Gastrocnemius medialis (tissue), 4 donors: ENCODE measurements around the gene CDK10. TPM values are rescaled to one million over a fixed set of nuclear protein-coding genes. Genes with fewer than 3 reads are reported as not detected.
"Not testable (repeated sequence)": the region's sequence is repeated elsewhere in the genome, so short reads cannot be mapped to it uniquely, and the experiment has no call there.

Experiments used
- ATAC-seq, 2 donors: fragments of 150-250 bp; one replicate each; pipeline ENCODE4 v1.9.1; 2016
- DNase-seq, 2 donors: peaks; one replicate each; pipeline ENCODE4 v3.0.0-alpha.2; 2019
- H3K27ac ChIP-seq, 4 donors: fragments of 200-600 bp; sonication (generic); 1 replicate in 1 of 4; 2 replicates in 3 of 4; pipeline ENCODE4 v1.5.1; 2016 to 2018; ENCODE audit warnings: mild to moderate bottlenecking in 2 of 4, moderate library complexity in 1 of 4
- H3K27me3 ChIP-seq, 3 donors: fragments of 200-600 bp; sonication (generic) in 2 of 3; 1 replicate in 1 of 3; 2 replicates in 2 of 3; pipeline versions ENCODE4 v1.5.1 to v1.6.0; 2016 to 2019; ENCODE audit warnings: mild to moderate bottlenecking in 1 of 3, moderate library complexity in 1 of 3
- H3K36me3 ChIP-seq, 2 donors: fragments of 200-600 bp; sonication (generic) in 1 of 2; one replicate each; pipeline ENCODE4 v1.5.1; 2017 to 2018
- H3K4me1 ChIP-seq, 2 donors: fragments of 200-600 bp; sonication (generic) in 1 of 2; one replicate each; pipeline ENCODE4 v1.5.1; 2016 to 2017; ENCODE audit warnings: mild to moderate bottlenecking in 2 of 2
- H3K4me3 ChIP-seq, 4 donors: fragments of 200-600 bp; sonication (generic) in 3 of 4; 1 replicate in 1 of 4; 2 replicates in 3 of 4; pipeline ENCODE4 v1.5.1; 2016 to 2019; ENCODE audit warnings: mild to moderate bottlenecking in 2 of 4
- H3K9me3 ChIP-seq, 3 donors: fragments of 200-600 bp; sonication (generic) in 2 of 3; 1 replicate in 1 of 3; 2 replicates in 2 of 3; pipeline ENCODE4 v1.5.1; 2016 to 2019
- POLR2A ChIP-seq, 2 donors: fragments of 450-650 bp; IDR thresholded peaks; one replicate each; pipeline ENCODE4 v1.6.1; 2017; ENCODE audit warnings: antibody characterized with exemption in 2 of 2, mild to moderate bottlenecking in 2 of 2, moderate library complexity in 2 of 2
- in situ Hi-C, 4 donors: fragments of 200-750 bp; cut with MboI; loops; one replicate each; pipeline versions ENCODE4 v1.15.0 to v1.8.0; 2017; ENCODE audit warnings: low sequenced_read_pairs in 4 of 4
- intact Hi-C: fragments of 100-400 bp; cut with DNase I; formaldehyde crosslinking; loops from one replicate; pipeline ENCODE4 v1.15.1; 2023; ENCODE audit warnings: low total_unique reads
- total RNA-seq, 4 donors: library from RNA; depleted of rRNA; stranded (reverse); fragments of >200 nt; gene quantifications; one replicate each; pipeline versions ENCODE4 v1.1.0 to v1.2.3, GENCODE V29; 2016
- TF ChIP-seq, protein P1 (sequence below), 5 experiments: fragments of 450-650 bp in 3 of 5; fragments of 200-600 bp in 2 of 5; sonication (generic) in 2 of 5; IDR thresholded peaks in 4 of 5; conservative IDR thresholded peaks in 1 of 5; 1 replicate in 4 of 5; 2 replicates in 1 of 5; pipeline ENCODE4 v1.5.1; 2016 to 2019; ENCODE audit warnings: antibody characterized with exemption in 5 of 5, mild to moderate bottlenecking in 3 of 5, moderate library complexity in 3 of 5

CDK10 gene
- total RNA-seq, 4 donors from 2014 or later = 16.9 to 26.1 (median 19.7) TPM

DNA sequence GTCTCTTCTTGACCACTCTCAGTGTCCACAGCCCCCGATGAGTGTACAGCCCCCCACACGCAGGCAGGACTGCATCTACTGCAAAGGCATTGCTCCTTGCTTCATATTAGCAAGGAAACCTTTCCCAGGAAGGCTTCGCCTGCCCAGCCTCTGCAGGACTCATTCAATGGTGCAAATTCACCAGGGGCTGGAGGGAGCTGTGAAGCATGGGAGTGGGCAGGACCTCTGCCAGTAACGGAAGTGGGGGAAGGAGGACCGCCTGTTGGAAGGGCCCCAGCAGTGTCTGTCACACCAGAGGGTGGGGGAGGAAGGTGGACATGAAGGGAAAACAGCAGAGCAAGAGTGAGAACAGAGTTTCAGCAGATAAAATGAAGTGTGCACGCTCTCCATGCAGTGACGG, 26.3 kb upstream of the CDK10 start:
- peaks cover 18 to 19% of the 10 kb centered on the region in 2 donors for H3K4me1 ChIP-seq
- no peak for DNase-seq
- H3K27ac ChIP-seq = no peak overlapping the region
- no peak overlapping the region for H3K4me3 ChIP-seq
- intact Hi-C loops (no loop called here), in situ Hi-C loops (no loop called here)
- no peak for ATAC-seq
- H3K36me3 ChIP-seq = peaks cover 0 to 9% of the 10 kb centered on the region in 2 donors
- H3K27me3 ChIP-seq = no peaks in the 10 kb centered on the region
- no peak for TF ChIP-seq POLR2A (IDR thresholded peaks at IDR 0.05)
- TF ChIP-seq, protein P1, sequence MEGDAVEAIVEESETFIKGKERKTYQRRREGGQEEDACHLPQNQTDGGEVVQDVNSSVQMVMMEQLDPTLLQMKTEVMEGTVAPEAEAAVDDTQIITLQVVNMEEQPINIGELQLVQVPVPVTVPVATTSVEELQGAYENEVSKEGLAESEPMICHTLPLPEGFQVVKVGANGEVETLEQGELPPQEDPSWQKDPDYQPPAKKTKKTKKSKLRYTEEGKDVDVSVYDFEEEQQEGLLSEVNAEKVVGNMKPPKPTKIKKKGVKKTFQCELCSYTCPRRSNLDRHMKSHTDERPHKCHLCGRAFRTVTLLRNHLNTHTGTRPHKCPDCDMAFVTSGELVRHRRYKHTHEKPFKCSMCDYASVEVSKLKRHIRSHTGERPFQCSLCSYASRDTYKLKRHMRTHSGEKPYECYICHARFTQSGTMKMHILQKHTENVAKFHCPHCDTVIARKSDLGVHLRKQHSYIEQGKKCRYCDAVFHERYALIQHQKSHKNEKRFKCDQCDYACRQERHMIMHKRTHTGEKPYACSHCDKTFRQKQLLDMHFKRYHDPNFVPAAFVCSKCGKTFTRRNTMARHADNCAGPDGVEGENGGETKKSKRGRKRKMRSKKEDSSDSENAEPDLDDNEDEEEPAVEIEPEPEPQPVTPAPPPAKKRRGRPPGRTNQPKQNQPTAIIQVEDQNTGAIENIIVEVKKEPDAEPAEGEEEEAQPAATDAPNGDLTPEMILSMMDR (IDR thresholded peaks at IDR 0.05 in 4 of 5, conservative IDR thresholded peaks at IDR 0.05 in 1 of 5) = no peak
- H3K9me3 ChIP-seq = no peaks in the 10 kb centered on the region

DNA sequence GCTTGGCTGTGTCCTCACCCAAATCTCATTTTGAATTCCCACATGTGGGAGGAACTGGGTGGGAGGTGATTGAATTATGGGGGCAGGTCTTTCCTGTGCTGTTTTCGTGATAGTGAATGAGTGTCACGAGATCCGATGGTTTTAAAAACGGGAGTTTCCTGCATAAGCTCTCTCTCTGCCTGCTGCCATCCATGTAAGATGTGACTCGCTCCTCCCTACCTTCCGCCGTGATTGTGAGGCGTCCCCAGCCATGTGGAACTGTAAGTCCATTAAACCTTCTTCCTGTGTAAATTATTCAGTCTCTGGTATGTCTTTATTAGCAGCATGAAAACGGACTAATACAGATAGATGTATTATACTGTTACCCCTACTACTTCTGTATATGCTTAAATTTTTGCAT, 25.3 kb upstream of the CDK10 start:
- no peak overlapping the region for H3K27ac ChIP-seq
- peaks cover 16 to 18% of the 10 kb centered on the region in 2 donors for H3K4me1 ChIP-seq
- H3K36me3 ChIP-seq = peaks cover 0 to 9% of the 10 kb centered on the region in 2 donors
- in situ Hi-C loops = no loop called here
- TF ChIP-seq POLR2A (IDR thresholded peaks at IDR 0.05) = no peak
- TF ChIP-seq, protein P1 (IDR thresholded peaks at IDR 0.05 in 4 of 5, conservative IDR thresholded peaks at IDR 0.05 in 1 of 5) = no peak
- no peaks in the 10 kb centered on the region for H3K27me3 ChIP-seq
- intact Hi-C loops = no loop called here
- DNase-seq (no peak), ATAC-seq (no peak)
- no peak overlapping the region for H3K4me3 ChIP-seq
- H3K9me3 ChIP-seq = no peaks in the 10 kb centered on the region

DNA sequence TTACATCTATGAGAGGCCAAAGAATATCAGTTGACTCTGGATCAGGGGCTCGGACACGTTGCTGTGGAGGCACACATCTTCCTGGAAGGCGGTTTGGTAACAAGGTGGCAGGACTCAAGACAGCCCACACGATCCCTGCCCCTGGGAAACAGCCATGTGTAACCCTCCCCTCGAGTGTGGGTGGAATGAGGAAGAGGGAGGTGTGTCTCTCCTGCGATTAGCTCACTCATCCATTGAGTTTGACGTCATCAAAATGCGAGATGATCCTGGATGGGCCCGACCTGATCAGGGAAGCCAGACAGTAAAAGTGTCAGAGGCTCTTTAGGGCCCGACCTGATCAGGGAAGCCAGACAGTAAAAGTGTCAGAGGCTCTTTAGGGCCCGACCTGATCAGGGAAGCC, 22.3 kb upstream of the CDK10 start:
- H3K9me3 ChIP-seq, H3K27ac ChIP-seq, intact Hi-C loops, H3K27me3 ChIP-seq, H3K36me3 ChIP-seq, H3K4me3 ChIP-seq, H3K4me1 ChIP-seq, ATAC-seq, in situ Hi-C loops, DNase-seq: not testable (repeated sequence)

DNA sequence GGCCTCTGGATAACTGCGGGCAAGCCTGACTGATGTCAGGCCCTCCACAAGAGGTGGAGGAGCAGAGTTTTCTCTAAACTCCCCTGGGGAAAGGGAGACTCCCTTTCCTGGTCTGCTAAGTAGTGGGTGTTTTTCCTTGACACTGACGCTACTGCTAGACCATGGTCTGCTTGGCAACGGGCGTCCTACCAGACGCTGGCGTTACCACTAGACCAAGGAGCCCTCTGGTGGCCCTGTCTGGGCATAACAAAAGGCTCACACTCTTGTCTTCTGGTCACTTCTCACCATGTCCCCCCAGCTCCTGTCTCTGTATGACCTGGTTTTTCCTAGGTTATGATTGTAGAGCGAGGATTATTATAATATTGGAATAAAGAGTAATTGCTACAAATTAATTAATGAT, 19.5 kb upstream of the CDK10 start:
- H3K27ac ChIP-seq, ATAC-seq, intact Hi-C loops, in situ Hi-C loops, H3K36me3 ChIP-seq, H3K4me3 ChIP-seq, DNase-seq, H3K9me3 ChIP-seq, H3K27me3 ChIP-seq, H3K4me1 ChIP-seq: not testable (repeated sequence)

DNA sequence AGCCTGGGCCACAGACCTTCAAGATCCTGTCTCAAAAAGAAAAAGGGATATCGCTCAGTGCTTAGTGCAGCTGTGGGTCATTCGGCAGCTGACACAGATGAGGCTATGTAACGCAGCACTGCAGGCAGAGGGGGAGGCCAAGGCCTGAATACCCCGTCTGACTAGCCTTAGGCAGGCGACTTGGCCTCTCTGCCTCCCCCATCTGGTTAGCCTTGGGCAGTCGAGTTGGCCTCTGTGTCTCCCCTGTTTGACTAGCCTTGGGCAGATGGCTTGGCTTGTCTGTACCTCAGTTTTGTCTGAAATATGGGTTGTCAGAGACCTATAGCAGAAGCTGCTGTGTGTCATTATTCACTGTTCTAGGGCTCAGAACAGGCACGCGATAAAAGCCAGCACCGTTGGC, 18.9 kb upstream of the CDK10 start:
- Histone ChIP-seq H3K27ac (no peak overlapping the region), H3K36me3 (peaks cover 0 to 9% of the 10 kb centered on the region in 2 donors), H3K27me3 (no peaks in the 10 kb centered on the region), H3K4me3 (no peak overlapping the region), H3K9me3 (no peaks in the 10 kb centered on the region), H3K4me1 (no peaks in the 10 kb centered on the region)
- no peak for ATAC-seq
- no peak for TF ChIP-seq POLR2A (IDR thresholded peaks at IDR 0.05)
- TF ChIP-seq, protein P1 (IDR thresholded peaks at IDR 0.05 in 4 of 5, conservative IDR thresholded peaks at IDR 0.05 in 1 of 5) = no peak
- in situ Hi-C loops (no loop called here), intact Hi-C loops (no loop called here)
- DNase-seq = no peak

DNA sequence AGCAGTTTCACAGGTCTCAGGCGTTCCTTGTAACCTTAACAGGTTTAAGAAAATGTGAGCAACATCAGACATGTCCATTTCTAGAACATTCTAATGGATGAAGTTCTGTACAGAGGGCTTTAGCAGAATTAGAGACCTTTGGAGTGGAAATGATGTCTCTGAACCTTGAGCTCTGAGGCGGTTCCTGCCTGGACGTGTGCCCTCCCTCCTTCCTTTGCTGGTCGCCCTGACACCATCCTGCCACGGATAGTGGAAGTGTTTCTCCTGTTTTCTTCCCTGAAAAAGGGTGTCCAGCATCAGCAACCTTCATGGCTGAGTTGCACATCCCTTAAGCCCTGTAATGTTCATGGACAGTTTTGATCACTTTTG, 17.7 kb upstream of the CDK10 start:
- intact Hi-C loops = no loop called here
- Histone ChIP-seq H3K9me3 (no peaks in the 10 kb centered on the region), H3K27me3 (no peaks in the 10 kb centered on the region), H3K27ac (no peak overlapping the region), H3K36me3 (peaks cover 0 to under 1% of the 10 kb centered on the region in 2 donors), H3K4me3 (no peak overlapping the region), H3K4me1 (no peaks in the 10 kb centered on the region)
- DNase-seq (no peak), ATAC-seq (no peak)
- TF ChIP-seq, protein P1 (IDR thresholded peaks at IDR 0.05 in 4 of 5, conservative IDR thresholded peaks at IDR 0.05 in 1 of 5) = no peak
- no peak for TF ChIP-seq POLR2A (IDR thresholded peaks at IDR 0.05)
- in situ Hi-C loops = no loop called here
